HEK293 (cell line): ENCODE results near the gene NUB1.

Experiments
- HOXA7 ChIP-seq: sonication (generic); formaldehyde crosslinking; IDR thresholded peaks from 2 replicates; pipeline ENCODE4 v1.8.1; 2022; ENCODE audit warnings: missing genetic modification reagents, borderline replicate concordance
- PRDM1 ChIP-seq: fragments of 450-650 bp; formaldehyde crosslinking; IDR thresholded peaks from 2 replicates; pipeline ENCODE4; 2016; ENCODE audit warnings: missing biosample characterization, missing genetic modification characterization
- SCRT1 ChIP-seq: fragments of 450-650 bp; formaldehyde crosslinking; IDR thresholded peaks from 2 replicates; pipeline ENCODE4 v1.5.1; 2016; ENCODE audit warnings: missing biosample characterization, missing genetic modification characterization, borderline replicate concordance
- SP3 ChIP-seq: fragments of 450-650 bp; formaldehyde crosslinking; IDR thresholded peaks from 2 replicates; pipeline ENCODE4 v1.5.1; 2016; ENCODE audit warnings: missing biosample characterization, missing genetic modification characterization
- TCF7L2 ChIP-seq: IDR thresholded peaks from 2 replicates; pipeline ENCODE4 v1.6.1; 2011; ENCODE audit warnings: low read depth, mild to moderate bottlenecking, inconsistent platforms, low read length, moderate library complexity, borderline replicate concordance
- ZBTB21 ChIP-seq: fragments of 450-650 bp; formaldehyde crosslinking; IDR thresholded peaks from 2 replicates; pipeline ENCODE4 v1.5.1; 2017; ENCODE audit warnings: missing biosample characterization, missing genetic modification characterization
- ZFP69B ChIP-seq: fragments of 450-650 bp; formaldehyde crosslinking; IDR thresholded peaks from 2 replicates; pipeline ENCODE4 v1.5.1; 2016; ENCODE audit warnings: missing biosample characterization, missing genetic modification characterization
- ZIC2 ChIP-seq: fragments of 450-650 bp; formaldehyde crosslinking; IDR thresholded peaks from 2 replicates; pipeline ENCODE4 v1.5.1; 2016; ENCODE audit warnings: missing biosample characterization, missing genetic modification characterization
- ZNF155 ChIP-seq: fragments of 450-650 bp; formaldehyde crosslinking; IDR thresholded peaks from 2 replicates; pipeline ENCODE4 v1.5.1; 2016; ENCODE audit warnings: missing biosample characterization, missing genetic modification characterization
- ZNF169 ChIP-seq: fragments of 450-650 bp; formaldehyde crosslinking; IDR thresholded peaks from 2 replicates; pipeline ENCODE4 v1.5.1; 2016; ENCODE audit warnings: missing biosample characterization, missing genetic modification characterization
- ZNF19 ChIP-seq: fragments of 450-650 bp; formaldehyde crosslinking; IDR thresholded peaks from 2 replicates; pipeline ENCODE4; 2016; ENCODE audit warnings: missing biosample characterization, missing genetic modification characterization, low read depth
- ZNF202 ChIP-seq: fragments of 450-650 bp; formaldehyde crosslinking; IDR thresholded peaks from 2 replicates; pipeline ENCODE4 v1.5.1; 2016; ENCODE audit warnings: missing biosample characterization, missing genetic modification characterization, borderline replicate concordance
- ZNF23 ChIP-seq: fragments of 450-650 bp; formaldehyde crosslinking; IDR thresholded peaks from 2 replicates; pipeline ENCODE4 v1.5.1; 2016; ENCODE audit warnings: missing biosample characterization, missing genetic modification characterization, borderline replicate concordance
- ZNF266 ChIP-seq: fragments of 450-650 bp; formaldehyde crosslinking; IDR thresholded peaks from 2 replicates; pipeline ENCODE4 v1.5.1; 2016; ENCODE audit warnings: missing biosample characterization, missing genetic modification characterization, low read depth
- ZNF292 ChIP-seq: fragments of 450-650 bp; formaldehyde crosslinking; IDR thresholded peaks from 2 replicates; pipeline ENCODE4 v1.5.1; 2016; ENCODE audit warnings: low read depth, missing biosample characterization, missing genetic modification characterization, borderline replicate concordance
- ZNF302 ChIP-seq: fragments of 450-650 bp; formaldehyde crosslinking; IDR thresholded peaks from 2 replicates; pipeline ENCODE4 v1.5.1; 2016; ENCODE audit warnings: missing biosample characterization, missing genetic modification characterization, low read depth
- ZNF324 ChIP-seq: fragments of 450-650 bp; formaldehyde crosslinking; IDR thresholded peaks from 2 replicates; pipeline ENCODE4 v1.5.1; 2016; ENCODE audit warnings: missing biosample characterization, missing genetic modification characterization
- ZNF341 ChIP-seq: fragments of 450-650 bp; formaldehyde crosslinking; IDR thresholded peaks from 2 replicates; pipeline ENCODE4; 2016; ENCODE audit warnings: low read depth, missing biosample characterization, missing genetic modification characterization
- ZNF501 ChIP-seq: fragments of 450-650 bp; formaldehyde crosslinking; IDR thresholded peaks from 2 replicates; pipeline ENCODE4 v1.5.1; 2016; ENCODE audit warnings: missing biosample characterization, missing genetic modification characterization
- ZNF529 ChIP-seq: fragments of 450-650 bp; formaldehyde crosslinking; IDR thresholded peaks from 2 replicates; pipeline ENCODE4 v1.5.1; 2017; ENCODE audit warnings: missing genetic modification characterization, missing biosample characterization; ENCODE audit not compliant: insufficient replicate concordance
- ZNF571 ChIP-seq: fragments of 450-650 bp; formaldehyde crosslinking; IDR thresholded peaks from 2 replicates; pipeline ENCODE4 v1.5.0; 2017; ENCODE audit warnings: missing biosample characterization, missing genetic modification characterization
- ZNF670 ChIP-seq: fragments of 450-650 bp; formaldehyde crosslinking; IDR thresholded peaks from 2 replicates; pipeline ENCODE4 v1.5.1; 2016; ENCODE audit warnings: missing biosample characterization, missing genetic modification characterization, low read depth
- ZNF777 ChIP-seq: fragments of 450-650 bp; formaldehyde crosslinking; IDR thresholded peaks from 2 replicates; pipeline ENCODE4 v1.5.1; 2017; ENCODE audit warnings: missing biosample characterization, missing genetic modification characterization, borderline replicate concordance
- ZNF830 ChIP-seq: fragments of 450-650 bp; IDR thresholded peaks from 2 replicates; pipeline ENCODE4 v1.5.0; 2018; ENCODE audit warnings: missing biosample characterization, missing genetic modification characterization, low read depth, mild to moderate bottlenecking, moderate library complexity
- TF ChIP-seq, protein P1 (sequence below): fragments of 450-650 bp; formaldehyde crosslinking; IDR thresholded peaks from 2 replicates; pipeline ENCODE4 v1.5.1; 2016; ENCODE audit warnings: missing biosample characterization, missing genetic modification characterization
- TF ChIP-seq, protein P2 (sequence below): fragments of 450-650 bp; formaldehyde crosslinking; IDR thresholded peaks from 2 replicates; pipeline ENCODE4 v1.5.1; 2017; ENCODE audit warnings: missing biosample characterization, missing genetic modification characterization
- TF ChIP-seq, protein P3 (sequence below): fragments of 450-650 bp; formaldehyde crosslinking; IDR thresholded peaks from 2 replicates; pipeline ENCODE4 v1.5.1; 2016; ENCODE audit warnings: missing biosample characterization, missing genetic modification characterization
- TF ChIP-seq, protein P4 (sequence below): fragments of 450-650 bp; formaldehyde crosslinking; IDR thresholded peaks from 2 replicates; pipeline ENCODE4 v1.5.1; 2016; ENCODE audit warnings: missing biosample characterization, missing genetic modification characterization
- TF ChIP-seq, protein P5 (sequence below): fragments of 450-650 bp; formaldehyde crosslinking; IDR thresholded peaks from 2 replicates; pipeline ENCODE4 v1.5.1; 2016; ENCODE audit warnings: missing biosample characterization, missing genetic modification characterization
- TF ChIP-seq, protein P6 (sequence below): fragments of 450-650 bp; formaldehyde crosslinking; IDR thresholded peaks from 2 replicates; pipeline ENCODE4 v1.5.1; 2016; ENCODE audit warnings: missing biosample characterization, missing genetic modification characterization

Gene NUB1

DNA sequence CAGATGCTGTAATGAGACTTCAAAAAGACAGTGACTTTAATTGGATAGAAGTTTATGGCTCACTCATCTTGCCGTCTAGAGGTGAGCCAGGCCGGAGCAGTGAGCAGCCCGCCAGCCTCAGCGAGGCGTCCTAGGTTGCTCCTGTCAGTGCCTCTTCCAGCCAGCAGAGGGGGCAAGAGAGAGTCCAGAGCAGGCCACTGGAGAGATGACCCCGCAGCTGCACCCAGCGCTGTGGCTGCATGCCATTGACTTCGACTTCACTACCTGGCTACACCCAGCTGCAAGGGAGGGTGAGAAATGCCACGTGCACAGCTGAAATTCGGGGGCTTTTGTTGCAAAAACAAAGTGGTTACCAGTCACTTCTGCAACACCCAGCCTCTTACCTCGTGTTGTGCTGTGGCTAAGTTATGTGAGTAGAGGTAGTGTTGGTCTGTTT is 26.5 kb downstream of the NUB1 start (continued):
- TF ChIP-seq ZNF23 (tag by site-specific recombination) (no peak), ZNF571 (tag by site-specific recombination) (no peak), ZNF670 (tag by site-specific recombination) (no peak), ZNF19 (tag by site-specific recombination) (no peak), HOXA7 (CRISPR knock-in tag) (no peak), ZNF202 (tag by site-specific recombination) (no peak), ZIC2 (tag by site-specific recombination) (no peak), TCF7L2 (no peak), SP3 (tag by site-specific recombination) (no peak), ZNF324 (tag by site-specific recombination) (no peak), ZNF830 (tag by site-specific recombination) (no peak), ZNF777 (tag by site-specific recombination) (no peak), ZNF169 (tag by site-specific recombination) (no peak), ZNF529 (tag by site-specific recombination) (no peak), PRDM1 (tag by site-specific recombination) (no peak), ZNF341 (tag by site-specific recombination) (no peak), ZNF155 (tag by site-specific recombination) (no peak), ZNF292 (tag by site-specific recombination) (no peak), ZBTB21 (tag by site-specific recombination) (no peak), ZFP69B (tag by site-specific recombination) (no peak), ZNF501 (tag by site-specific recombination) (no peak), SCRT1 (tag by site-specific recombination) (no peak), ZNF266 (tag by site-specific recombination) (no peak), ZNF302 (tag by site-specific recombination) (no peak)
- TF ChIP-seq, protein P1, sequence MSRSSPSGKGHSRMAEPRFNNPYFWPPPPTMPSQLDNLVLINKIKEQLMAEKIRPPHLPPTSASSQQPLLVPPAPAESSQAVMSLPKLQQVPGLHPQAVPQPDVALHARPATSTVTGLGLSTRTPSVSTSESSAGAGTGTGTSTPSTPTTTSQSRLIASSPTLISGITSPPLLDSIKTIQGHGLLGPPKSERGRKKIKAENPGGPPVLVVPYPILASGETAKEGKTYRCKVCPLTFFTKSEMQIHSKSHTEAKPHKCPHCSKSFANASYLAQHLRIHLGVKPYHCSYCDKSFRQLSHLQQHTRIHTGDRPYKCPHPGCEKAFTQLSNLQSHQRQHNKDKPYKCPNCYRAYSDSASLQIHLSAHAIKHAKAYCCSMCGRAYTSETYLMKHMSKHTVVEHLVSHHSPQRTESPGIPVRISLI (tag by site-specific recombination) = no peak
- TF ChIP-seq, protein P2, sequence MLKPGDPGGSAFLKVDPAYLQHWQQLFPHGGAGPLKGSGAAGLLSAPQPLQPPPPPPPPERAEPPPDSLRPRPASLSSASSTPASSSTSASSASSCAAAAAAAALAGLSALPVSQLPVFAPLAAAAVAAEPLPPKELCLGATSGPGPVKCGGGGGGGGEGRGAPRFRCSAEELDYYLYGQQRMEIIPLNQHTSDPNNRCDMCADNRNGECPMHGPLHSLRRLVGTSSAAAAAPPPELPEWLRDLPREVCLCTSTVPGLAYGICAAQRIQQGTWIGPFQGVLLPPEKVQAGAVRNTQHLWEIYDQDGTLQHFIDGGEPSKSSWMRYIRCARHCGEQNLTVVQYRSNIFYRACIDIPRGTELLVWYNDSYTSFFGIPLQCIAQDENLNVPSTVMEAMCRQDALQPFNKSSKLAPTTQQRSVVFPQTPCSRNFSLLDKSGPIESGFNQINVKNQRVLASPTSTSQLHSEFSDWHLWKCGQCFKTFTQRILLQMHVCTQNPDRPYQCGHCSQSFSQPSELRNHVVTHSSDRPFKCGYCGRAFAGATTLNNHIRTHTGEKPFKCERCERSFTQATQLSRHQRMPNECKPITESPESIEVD (tag by site-specific recombination) = no peak
- TF ChIP-seq, protein P3, sequence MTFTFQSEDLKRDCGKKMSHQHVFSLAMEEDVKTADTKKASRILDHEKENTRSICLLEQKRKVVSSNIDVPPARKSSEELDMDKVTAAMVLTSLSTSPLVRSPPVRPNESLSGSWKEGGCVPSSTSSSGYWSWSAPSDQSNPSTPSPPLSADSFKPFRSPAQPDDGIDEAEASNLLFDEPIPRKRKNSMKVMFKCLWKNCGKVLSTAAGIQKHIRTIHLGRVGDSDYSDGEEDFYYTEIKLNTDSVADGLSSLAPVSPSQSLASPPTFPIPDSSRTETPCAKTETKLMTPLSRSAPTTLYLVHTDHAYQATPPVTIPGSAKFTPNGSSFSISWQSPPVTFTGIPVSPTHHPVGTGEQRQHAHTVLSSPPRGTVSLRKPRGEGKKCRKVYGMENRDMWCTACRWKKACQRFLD = no peak
- TF ChIP-seq, protein P4, sequence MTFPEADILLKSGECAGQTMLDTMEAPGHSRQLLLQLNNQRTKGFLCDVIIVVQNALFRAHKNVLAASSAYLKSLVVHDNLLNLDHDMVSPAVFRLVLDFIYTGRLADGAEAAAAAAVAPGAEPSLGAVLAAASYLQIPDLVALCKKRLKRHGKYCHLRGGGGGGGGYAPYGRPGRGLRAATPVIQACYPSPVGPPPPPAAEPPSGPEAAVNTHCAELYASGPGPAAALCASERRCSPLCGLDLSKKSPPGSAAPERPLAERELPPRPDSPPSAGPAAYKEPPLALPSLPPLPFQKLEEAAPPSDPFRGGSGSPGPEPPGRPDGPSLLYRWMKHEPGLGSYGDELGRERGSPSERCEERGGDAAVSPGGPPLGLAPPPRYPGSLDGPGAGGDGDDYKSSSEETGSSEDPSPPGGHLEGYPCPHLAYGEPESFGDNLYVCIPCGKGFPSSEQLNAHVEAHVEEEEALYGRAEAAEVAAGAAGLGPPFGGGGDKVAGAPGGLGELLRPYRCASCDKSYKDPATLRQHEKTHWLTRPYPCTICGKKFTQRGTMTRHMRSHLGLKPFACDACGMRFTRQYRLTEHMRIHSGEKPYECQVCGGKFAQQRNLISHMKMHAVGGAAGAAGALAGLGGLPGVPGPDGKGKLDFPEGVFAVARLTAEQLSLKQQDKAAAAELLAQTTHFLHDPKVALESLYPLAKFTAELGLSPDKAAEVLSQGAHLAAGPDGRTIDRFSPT (tag by site-specific recombination) = no peak
- TF ChIP-seq, protein P5, sequence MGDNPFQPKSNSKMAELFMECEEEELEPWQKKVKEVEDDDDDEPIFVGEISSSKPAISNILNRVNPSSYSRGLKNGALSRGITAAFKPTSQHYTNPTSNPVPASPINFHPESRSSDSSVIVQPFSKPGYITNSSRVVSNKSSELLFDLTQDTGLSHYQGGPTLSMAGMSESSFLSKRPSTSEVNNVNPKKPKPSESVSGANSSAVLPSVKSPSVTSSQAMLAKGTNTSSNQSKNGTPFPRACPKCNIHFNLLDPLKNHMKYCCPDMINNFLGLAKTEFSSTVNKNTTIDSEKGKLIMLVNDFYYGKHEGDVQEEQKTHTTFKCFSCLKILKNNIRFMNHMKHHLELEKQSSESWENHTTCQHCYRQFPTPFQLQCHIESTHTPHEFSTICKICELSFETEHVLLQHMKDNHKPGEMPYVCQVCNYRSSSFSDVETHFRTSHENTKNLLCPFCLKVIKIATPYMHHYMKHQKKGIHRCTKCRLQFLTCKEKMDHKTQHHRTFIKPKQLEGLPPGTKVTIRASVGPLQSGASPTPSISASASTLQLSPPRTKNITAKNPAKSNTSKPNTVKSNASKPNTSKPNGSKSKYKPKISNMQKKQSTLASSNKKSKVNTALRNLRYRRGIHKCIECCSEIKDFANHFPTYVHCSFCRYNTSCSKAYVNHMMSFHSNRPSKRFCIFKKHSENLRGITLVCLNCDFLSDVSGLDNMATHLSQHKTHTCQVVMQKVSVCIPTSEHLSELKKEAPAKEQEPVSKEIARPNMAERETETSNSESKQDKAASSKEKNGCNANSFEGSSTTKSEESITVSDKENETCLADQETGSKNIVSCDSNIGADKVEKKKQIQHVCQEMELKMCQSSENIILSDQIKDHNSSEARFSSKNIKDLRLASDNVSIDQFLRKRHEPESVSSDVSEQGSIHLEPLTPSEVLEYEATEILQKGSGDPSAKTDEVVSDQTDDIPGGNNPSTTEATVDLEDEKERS (tag by site-specific recombination) = no peak
- TF ChIP-seq, protein P6, sequence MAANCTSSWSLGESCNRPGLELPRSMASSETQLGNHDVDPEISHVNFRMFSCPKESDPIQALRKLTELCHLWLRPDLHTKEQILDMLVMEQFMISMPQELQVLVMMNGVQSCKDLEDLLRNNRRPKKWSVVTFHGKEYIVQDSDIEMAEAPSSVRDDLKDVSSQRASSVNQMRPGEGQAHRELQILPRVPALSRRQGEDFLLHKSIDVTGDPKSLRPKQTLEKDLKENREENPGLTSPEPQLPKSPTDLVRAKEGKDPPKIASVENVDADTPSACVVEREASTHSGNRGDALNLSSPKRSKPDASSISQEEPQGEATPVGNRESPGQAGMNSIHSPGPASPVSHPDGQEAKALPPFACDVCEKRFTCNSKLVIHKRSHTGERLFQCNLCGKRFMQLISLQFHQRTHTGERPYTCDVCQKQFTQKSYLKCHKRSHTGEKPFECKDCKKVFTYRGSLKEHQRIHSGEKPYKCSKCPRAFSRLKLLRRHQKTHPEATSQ (tag by site-specific recombination) = no peak
